ENCODE measurements around the gene KRT33A.
A peak's percentile ranks its signal among the peaks of the same experiment; 100 is the strongest.

KRT33A gene

GRCh38 chr17:41322903-41323895 is 27.4 kb downstream of the KRT33A start:
- H3K4me3 ChIP-seq (ENCODE audit: low read depth, low read length), result no peak overlapping the region
- no peak for TF ChIP-seq CTCF (IDR thresholded peaks at IDR 0.05; ENCODE audit: borderline replicate concordance, insufficient read depth, low read depth, low read length)

- TF ChIP-seq CTCF (IDR thresholded peaks at IDR 0.05; ENCODE audit: borderline replicate concordance, insufficient read depth, low read depth, low read length), result peak; percentile 71
- H3K4me3 ChIP-seq (ENCODE audit: low read depth, low read length), result no peak overlapping the region
Measured at GRCh38 chr17:41322094-41322902, 28.3 kb downstream of the KRT33A start.

- no peak overlapping the region for H3K4me3 ChIP-seq (ENCODE audit: low read depth, low read length)
- TF ChIP-seq CTCF (IDR thresholded peaks at IDR 0.05; ENCODE audit: borderline replicate concordance, insufficient read depth, low read depth, low read length), result no peak
Measured at GRCh38 chr17:41318231-41318630, 32.4 kb downstream of the KRT33A start.

- TF ChIP-seq CTCF (IDR thresholded peaks at IDR 0.05; ENCODE audit: borderline replicate concordance, insufficient read depth, low read depth, low read length), result no peak
- H3K4me3 ChIP-seq (ENCODE audit: low read depth, low read length), result no peak overlapping the region
Measured at GRCh38 chr17:41315814-41316445, 34.7 kb downstream of the KRT33A start.

- no peak within 1 kb of the TSS for H3K4me3 ChIP-seq (ENCODE audit: low read depth, low read length)
- TF ChIP-seq CTCF (IDR thresholded peaks at IDR 0.05; ENCODE audit: borderline replicate concordance, insufficient read depth, low read depth, low read length), result no peak
Measured at GRCh38 chr17:41315204-41315794, 35.3 kb downstream of the KRT33A start, which contains the start of gene KRTAP17-1. TSS of gene KRTAP17-1 (minus strand) at chr17:41315710. CDS start at chr17:41315650, 60 bp downstream.

- TF ChIP-seq CTCF (IDR thresholded peaks at IDR 0.05; ENCODE audit: borderline replicate concordance, insufficient read depth, low read depth, low read length), result no peak
- no peak overlapping the region for H3K4me3 ChIP-seq (ENCODE audit: low read depth, low read length)
Measured at GRCh38 chr17:41311111-41311510, 39.5 kb downstream of the KRT33A start.
